GM18498 (cell line): ENCODE results near the gene PRELID1.
"Not testable (repeated sequence)": the region's sequence is repeated elsewhere in the genome, so short reads cannot be mapped to it uniquely, and the experiment has no call there.

Experiments used
- ATAC-seq: cut with Tn5 transposase; IDR thresholded peaks from one replicate; pipeline ENCODE4 v1.9.1; 2021; ENCODE audit warnings: mild to moderate bottlenecking, moderate library complexity; ENCODE audit not compliant: unreplicated experiment

Gene PRELID1

DNA sequence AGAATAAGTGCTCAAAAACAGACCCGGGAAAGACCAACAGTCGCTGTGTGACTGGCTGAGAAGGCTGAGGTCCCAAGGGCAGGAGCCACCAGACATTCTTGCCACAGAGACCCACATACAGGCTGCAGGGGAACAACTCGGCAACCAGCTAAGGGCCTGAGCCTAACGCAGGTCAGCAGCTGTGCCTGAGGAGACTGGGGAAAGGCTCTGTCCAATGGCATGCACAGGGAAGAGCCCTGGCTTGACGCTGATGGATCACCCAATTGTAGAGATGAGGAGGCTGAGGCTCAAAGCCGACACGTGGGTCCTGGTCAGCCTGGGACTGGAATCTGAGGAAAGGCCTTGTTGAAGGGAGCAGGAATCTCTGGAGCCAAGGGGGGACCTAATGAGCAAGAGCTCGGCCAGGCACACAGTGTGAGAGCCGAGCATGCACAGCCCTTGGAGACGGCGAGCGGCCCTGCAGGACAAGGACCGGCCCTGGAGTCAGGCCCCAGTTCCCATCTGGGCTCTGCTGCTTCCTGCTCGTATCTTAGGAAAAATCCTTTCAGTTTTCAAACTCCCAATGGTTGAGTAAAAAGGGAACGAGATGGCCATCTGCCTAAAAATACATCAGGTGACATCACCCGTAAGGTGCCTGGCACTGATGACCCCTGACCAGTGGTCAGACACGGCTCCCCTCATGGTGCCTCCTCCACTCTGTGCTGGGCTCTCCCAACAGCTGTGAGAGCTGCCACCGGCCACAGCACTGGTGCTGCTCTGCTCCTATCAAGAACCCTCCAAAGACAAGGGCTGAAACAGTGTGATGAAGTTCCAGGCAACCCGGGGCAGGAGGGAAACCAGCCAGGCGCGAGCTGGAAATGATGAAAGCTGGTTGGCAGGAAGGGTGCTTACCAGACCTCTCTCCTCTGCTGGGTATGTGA, 31.4 kb downstream of the PRELID1 start:
- no peak for ATAC-seq

GRCh38 chr5:177335701-177336065, 32.1 kb downstream of the PRELID1 start:
- no peak for ATAC-seq

GRCh38 chr5:177336112-177336511, 32.5 kb downstream of the PRELID1 start:
- ATAC-seq, result no peak

GRCh38 chr5:177336603-177337494, 33.2 kb downstream of the PRELID1 start:
- ATAC-seq, result no peak

GRCh38 chr5:177338251-177339106, 34.9 kb downstream of the PRELID1 start:
- no peak for ATAC-seq

GRCh38 chr5:177339107-177339638, 35.6 kb downstream of the PRELID1 start:
- no peak for ATAC-seq

DNA sequence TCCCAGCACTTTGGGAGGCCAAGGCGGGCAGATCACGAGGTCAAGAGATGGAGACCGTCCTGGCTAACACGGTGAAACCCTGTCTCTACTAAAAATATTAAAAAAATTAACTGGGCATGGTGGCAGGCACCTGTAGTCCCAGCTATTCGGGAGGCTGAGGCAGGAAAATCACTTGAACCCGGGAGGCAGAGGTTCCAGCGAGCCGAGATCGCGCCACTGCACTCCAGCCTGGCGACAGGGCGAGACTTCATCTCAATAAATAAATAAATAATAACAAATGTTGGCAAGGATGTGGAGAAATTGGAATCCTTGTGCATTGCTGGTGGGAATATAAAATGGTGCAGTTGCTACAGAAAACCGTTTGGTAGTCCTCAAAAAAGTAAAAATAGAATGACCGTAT, 39.4 kb downstream of the PRELID1 start:
- ATAC-seq, result not testable (repeated sequence)

DNA sequence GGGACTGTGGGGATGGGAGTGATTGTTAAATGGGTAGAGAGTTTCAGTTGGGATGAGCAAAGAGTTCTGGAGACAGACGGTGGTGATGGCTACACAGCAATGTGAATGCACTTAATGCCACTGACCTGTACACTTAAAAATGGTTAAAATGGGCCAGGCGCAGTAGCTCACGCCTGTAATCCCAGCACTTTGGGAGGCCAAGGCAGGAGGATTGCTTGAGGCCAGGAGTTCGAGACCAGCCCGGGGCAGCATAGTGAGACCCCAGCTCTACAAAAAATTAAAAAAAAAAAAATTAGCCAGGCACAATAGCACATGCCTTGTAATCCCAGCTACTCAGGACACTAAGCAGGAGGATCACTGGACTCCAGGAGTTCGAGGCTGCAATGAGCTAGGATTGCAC, 40.2 kb downstream of the PRELID1 start:
- no peak for ATAC-seq

GRCh38 chr5:177344891-177345290, 41.3 kb downstream of the PRELID1 start:
- ATAC-seq, result no peak

GRCh38 chr5:177346820-177347219, 43.2 kb downstream of the PRELID1 start:
- ATAC-seq, result no peak

DNA sequence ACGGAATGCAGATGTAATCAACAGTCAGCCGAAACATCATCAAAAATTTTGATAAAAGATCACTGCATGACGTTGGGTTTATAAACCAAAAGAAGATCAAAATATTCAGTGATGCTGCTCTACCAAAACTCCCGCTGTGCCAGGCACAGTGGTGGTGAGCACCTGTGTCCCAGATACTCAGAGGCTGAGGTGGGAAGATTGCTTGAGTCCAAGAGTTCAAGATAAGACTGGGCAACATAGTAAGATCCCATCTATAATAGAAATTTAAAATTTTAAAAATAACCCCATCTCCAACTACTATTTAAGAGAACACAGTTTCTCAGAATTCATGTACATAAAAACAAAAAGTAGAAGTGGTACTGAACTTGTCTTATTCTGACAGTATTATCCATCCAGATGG, 44.1 kb downstream of the PRELID1 start:
- ATAC-seq, result no peak

- no peak for ATAC-seq
Observed at GRCh38 chr5:177349362-177349647, 45.7 kb downstream of the PRELID1 start.

- ATAC-seq, result no peak
Observed at GRCh38 chr5:177349762-177350161, 46.2 kb downstream of the PRELID1 start.

- ATAC-seq, result no peak
Observed at GRCh38 chr5:177350776-177351391, 47.3 kb downstream of the PRELID1 start.

DNA sequence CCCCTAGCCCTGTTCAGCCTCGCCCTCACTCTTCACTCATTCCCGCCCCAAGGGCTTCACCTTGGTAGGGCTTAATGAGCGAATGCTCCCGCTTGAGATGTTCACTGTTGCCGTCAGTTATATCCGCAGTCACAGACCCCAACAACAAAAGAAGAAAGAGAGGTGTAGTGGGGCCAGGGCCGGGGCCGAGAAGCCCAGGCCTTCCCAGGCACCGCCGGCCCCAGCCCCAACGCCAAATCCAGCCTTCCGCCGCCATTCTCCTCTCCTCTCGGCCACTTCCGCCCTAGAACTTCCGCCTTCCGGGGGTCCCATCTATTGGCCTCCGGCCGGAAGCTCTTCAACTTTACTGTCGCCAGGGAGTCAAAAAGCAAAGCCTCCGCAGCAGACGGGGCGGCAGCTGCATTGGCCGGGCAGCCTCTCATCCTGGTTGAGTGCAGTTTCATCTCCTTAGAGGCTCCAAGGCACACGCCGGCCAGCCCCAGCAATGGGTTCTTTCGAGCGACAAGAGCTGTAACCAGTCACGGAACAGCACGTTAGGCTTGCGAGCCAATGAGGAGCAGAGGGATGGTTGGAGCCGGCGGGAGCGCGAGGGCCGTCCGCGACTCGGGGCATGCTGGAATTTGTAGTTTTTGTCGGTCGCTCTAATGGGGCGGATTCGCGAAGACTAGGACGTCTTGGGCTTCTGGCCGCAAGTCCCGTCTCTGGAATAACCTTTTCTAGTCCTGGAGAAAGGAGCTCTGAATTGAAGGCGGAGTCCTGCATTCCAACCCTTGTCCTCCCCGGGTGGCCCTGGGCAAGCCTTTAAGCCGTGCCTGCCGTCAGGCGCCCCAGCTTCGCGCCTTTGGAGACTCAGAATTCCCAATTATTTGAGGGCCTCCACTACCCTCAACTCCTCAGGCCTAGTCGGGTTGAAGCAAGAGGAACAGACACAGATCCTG, 48.1 kb downstream of the PRELID1 start, which contains the start of gene LMAN2:
Gene LMAN2 (minus strand): TSS at position 277 of the 938 bp plus-strand sequence. CDS start 21 bp downstream, at position 256.
- peak; percentile 94 for ATAC-seq

DNA sequence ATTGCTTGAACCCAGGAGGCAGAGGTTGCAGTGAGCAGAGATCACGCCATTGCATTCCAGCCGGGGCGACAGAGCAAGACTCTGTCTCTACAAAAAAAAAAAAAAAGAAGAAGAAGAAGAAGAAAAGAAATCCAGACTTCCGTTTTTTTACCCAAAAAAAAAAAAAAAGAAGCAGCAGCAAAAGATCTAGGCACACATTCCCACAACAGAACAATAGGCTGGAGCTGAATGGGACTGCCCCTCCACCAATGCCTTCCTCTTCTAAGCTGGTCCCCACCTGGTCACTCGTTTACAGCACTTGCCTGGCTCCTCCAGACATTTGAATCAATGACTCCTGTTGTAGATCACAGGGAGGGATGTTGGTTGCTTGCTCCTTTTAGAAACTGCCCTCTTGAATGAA, 49.5 kb downstream of the PRELID1 start:
- ATAC-seq, result no peak

GRCh38 chr5:177354256-177354655, 50.7 kb downstream of the PRELID1 start:
- ATAC-seq, result no peak

DNA sequence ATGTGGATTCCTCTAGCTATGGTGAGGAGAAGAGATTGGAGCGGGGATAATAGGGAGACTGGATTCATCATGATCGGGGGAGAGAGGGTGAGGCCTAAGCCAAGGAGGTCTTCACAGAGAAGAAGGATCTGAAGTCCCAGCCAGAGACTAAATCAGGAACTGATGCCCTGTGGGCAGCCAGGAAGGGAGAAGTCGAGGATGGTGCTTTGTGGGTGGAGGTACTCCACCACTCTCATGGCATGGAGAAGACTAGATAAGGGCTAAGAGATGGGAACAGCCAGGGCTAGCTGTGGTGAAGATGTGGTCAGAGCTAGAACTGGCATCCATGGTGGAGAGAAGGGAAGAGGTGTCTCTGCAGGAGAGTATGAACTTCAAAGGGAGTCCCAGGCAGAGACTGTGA, 51.1 kb downstream of the PRELID1 start:
- ATAC-seq, result no peak
